Activated effector memory CD4-positive, alpha-beta T cell treated with Interleukin-2 at 50 U/mL for 16 hours (primary cell): ENCODE data around the gene MEP1A.
"Not testable (repeated sequence)": the region's sequence is repeated elsewhere in the genome, so short reads cannot be mapped to it uniquely, and the experiment has no call there.

Source experiments
- DNase-seq: peaks from one replicate; pipeline ENCODE4 v3.0.0-alpha.2; 2020

Gene MEP1A

GRCh38 chr6:46793138-46793537, at the start of gene MEP1A:
MEP1A (plus strand) TSS chr6:46793389; CDS start chr6:46793399, 10 bp downstream.
- DNase-seq: no peak

GRCh38 chr6:46743425-46744158, 49.6 kb upstream of the MEP1A start:
- DNase-seq: no peak

- DNase-seq: not testable (repeated sequence)
Observed at GRCh38 chr6:46744159-46744725, 48.9 kb upstream of the MEP1A start.

- no peak for DNase-seq
Observed at GRCh38 chr6:46745973-46746372, 47.2 kb upstream of the MEP1A start.

GRCh38 chr6:46746696-46747095, 46.5 kb upstream of the MEP1A start, which contains the start of gene ANKRD66:
ANKRD66 (plus strand) TSS chr6:46746933; CDS start chr6:46751949, 5,016 bp downstream.
- no peak for DNase-seq

- DNase-seq: no peak
Observed at GRCh38 chr6:46748940-46749503, 44.2 kb upstream of the MEP1A start.

GRCh38 chr6:46749731-46750130, 43.5 kb upstream of the MEP1A start:
- DNase-seq: no peak

- DNase-seq: no peak
Observed at GRCh38 chr6:46751658-46752057, 41.5 kb upstream of the MEP1A start.

- no peak for DNase-seq
Observed at GRCh38 chr6:46755865-46756264, 37.3 kb upstream of the MEP1A start.

- DNase-seq: no peak
Observed at GRCh38 chr6:46756469-46757213, 36.5 kb upstream of the MEP1A start.

- DNase-seq: no peak
Observed at GRCh38 chr6:46757214-46757596, 36.0 kb upstream of the MEP1A start.

- no peak for DNase-seq
Observed at GRCh38 chr6:46758960-46759753, 34.0 kb upstream of the MEP1A start.

- DNase-seq: no peak
Observed at GRCh38 chr6:46760925-46761324, 32.3 kb upstream of the MEP1A start.

- DNase-seq: no peak
Observed at GRCh38 chr6:46763466-46763865, 29.7 kb upstream of the MEP1A start.

- not testable (repeated sequence) for DNase-seq
Observed at GRCh38 chr6:46764280-46764679, 28.9 kb upstream of the MEP1A start.

GRCh38 chr6:46764961-46765360, 28.2 kb upstream of the MEP1A start:
- no peak for DNase-seq

- DNase-seq: no peak
Observed at GRCh38 chr6:46772016-46772415, 21.2 kb upstream of the MEP1A start.

GRCh38 chr6:46772762-46773161, 20.4 kb upstream of the MEP1A start:
- no peak for DNase-seq

GRCh38 chr6:46773201-46773855, 19.9 kb upstream of the MEP1A start:
- DNase-seq: no peak

GRCh38 chr6:46774736-46775135, 18.5 kb upstream of the MEP1A start:
- not testable (repeated sequence) for DNase-seq

GRCh38 chr6:46776070-46776712, 17.0 kb upstream of the MEP1A start:
- DNase-seq: no peak
